Measurements from ENCODE around the gene SNTA1.

Gene SNTA1

DNA sequence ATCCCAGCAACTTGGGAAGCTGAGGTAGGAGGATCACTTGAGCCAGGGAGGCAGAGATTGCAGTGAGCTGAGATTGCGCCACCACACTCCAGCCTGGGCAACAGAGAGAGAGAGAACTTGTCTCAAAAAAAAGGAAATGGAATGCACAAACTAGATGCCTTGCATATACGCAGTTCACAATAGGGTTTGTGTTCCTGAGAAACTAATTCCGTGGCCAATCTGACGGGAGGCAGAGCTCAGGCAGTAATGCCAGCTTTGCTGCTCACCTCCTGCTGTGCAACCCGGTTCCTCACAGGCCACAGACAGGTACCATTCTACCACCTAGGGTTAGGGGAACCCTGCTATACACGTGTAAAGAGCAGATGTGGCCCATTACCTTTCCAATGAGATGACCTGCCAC lies 43.6 kb downstream of the SNTA1 start:
- H3K4me3 ChIP-seq (ENCODE audit: low read depth, low read length, poor library complexity, severe bottlenecking), result peak overlapping the region; percentile 88

DNA sequence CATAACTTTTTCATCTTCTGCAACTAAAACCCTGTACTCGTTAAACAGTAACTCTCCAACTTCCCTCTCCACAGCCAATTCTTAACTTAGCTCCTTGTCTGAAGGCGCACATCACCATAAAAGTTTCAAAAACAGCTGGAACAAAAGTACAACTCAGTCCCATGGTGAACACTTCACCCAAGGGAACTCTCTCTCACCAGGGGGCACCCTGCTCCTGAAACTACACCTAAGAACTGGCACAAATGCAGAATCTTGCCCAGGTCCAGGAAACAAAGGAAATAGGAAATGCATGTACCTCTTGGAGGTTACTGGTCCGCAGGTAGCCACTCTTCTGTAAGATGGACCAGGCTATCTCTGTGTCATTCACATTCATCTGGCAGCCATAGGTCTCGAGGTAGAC lies 48.8 kb downstream of the SNTA1 start:
- H3K4me1 ChIP-seq (ENCODE audit: insufficient read depth, low read length, severe bottlenecking), result peaks cover 6% of the 10 kb centered on the region
- TF ChIP-seq CTCF (IDR thresholded peaks at IDR 0.05; ENCODE audit: low read length), result peak; percentile 32; the same call in 1 of the 2 replicates
- TF ChIP-seq EZH2 (IDR thresholded peaks at IDR 0.05; ENCODE audit: borderline replicate concordance, low read length), result no peak
- no peaks in the 10 kb centered on the region for H3K27me3 ChIP-seq (ENCODE audit: insufficient read depth, low read length)
- H3K4me2 ChIP-seq (ENCODE audit: low read length), result no peak overlapping the region
- H3F3A ChIP-seq (ENCODE audit: insufficient read depth, low read length), result no peaks in the 10 kb centered on the region
- peaks cover 65% of the 10 kb centered on the region for H3K36me3 ChIP-seq (ENCODE audit: insufficient read depth, low read length)
- H3K79me2 ChIP-seq (ENCODE audit: insufficient read depth, low read length), result peaks cover 28% of the 10 kb centered on the region
- H3K4me3 ChIP-seq (ENCODE audit: low read depth, low read length, poor library complexity, severe bottlenecking), result no peak overlapping the region
- no peaks in the 10 kb centered on the region for H3K9me2 ChIP-seq (ENCODE audit: low read depth, low read length)
- no peaks in the 10 kb centered on the region for H3K9me3 ChIP-seq (ENCODE audit: low read length)
- H3K9ac ChIP-seq (ENCODE audit: low read length), result no peak overlapping the region
- no peaks in the 10 kb centered on the region for H4K20me1 ChIP-seq (ENCODE audit: insufficient read depth, low read length)
- no peak overlapping the region for H3K27ac ChIP-seq (ENCODE audit: low read depth, low read length, poor library complexity, severe bottlenecking)
- H2AFZ ChIP-seq (ENCODE audit: low read length), result no peak overlapping the region

More for the DNA sequence above, 43.6 kb downstream of the SNTA1 start:
- no peak for TF ChIP-seq CTCF (IDR thresholded peaks at IDR 0.05; ENCODE audit: low read length)
- no peak for TF ChIP-seq EZH2 (IDR thresholded peaks at IDR 0.05; ENCODE audit: borderline replicate concordance, low read length)
- H3K79me2 ChIP-seq (ENCODE audit: insufficient read depth, low read length), result peaks cover 43% of the 10 kb centered on the region
- H3K27ac ChIP-seq (ENCODE audit: low read depth, low read length, poor library complexity, severe bottlenecking), result no peak overlapping the region
- H3K4me2 ChIP-seq (ENCODE audit: low read length), result peak overlapping the region; percentile 73
- H3K9me2 ChIP-seq (ENCODE audit: low read depth, low read length), result no peaks in the 10 kb centered on the region
- no peaks in the 10 kb centered on the region for H3K9me3 ChIP-seq (ENCODE audit: low read length)
- H4K20me1 ChIP-seq (ENCODE audit: insufficient read depth, low read length), result no peaks in the 10 kb centered on the region
- H2AFZ ChIP-seq (ENCODE audit: low read length), result no peak overlapping the region
- peaks cover 22% of the 10 kb centered on the region for H3K36me3 ChIP-seq (ENCODE audit: insufficient read depth, low read length)
- peaks cover 27% of the 10 kb centered on the region for H3K4me1 ChIP-seq (ENCODE audit: insufficient read depth, low read length, severe bottlenecking)
- H3F3A ChIP-seq (ENCODE audit: insufficient read depth, low read length), result no peaks in the 10 kb centered on the region
- no peaks in the 10 kb centered on the region for H3K27me3 ChIP-seq (ENCODE audit: insufficient read depth, low read length)
- H3K9ac ChIP-seq (ENCODE audit: low read length), result peak overlapping the region; percentile 84; the same call in 1 of the 2 replicates

- Histone ChIP-seq H3F3A (ENCODE audit: insufficient read depth, low read length) (no peaks in the 10 kb centered on the region), H3K36me3 (ENCODE audit: insufficient read depth, low read length) (peaks cover 67% of the 10 kb centered on the region)
- no peak for TF ChIP-seq EZH2 (IDR thresholded peaks at IDR 0.05; ENCODE audit: borderline replicate concordance, low read length)
- no peak for TF ChIP-seq CTCF (IDR thresholded peaks at IDR 0.05; ENCODE audit: low read length)
Observed at GRCh38 chr20:33393609-33394008, 50.0 kb downstream of the SNTA1 start.

More at GRCh38 chr20:33393609-33394008, 50.0 kb downstream of the SNTA1 start:
- Histone ChIP-seq H3K27me3 (ENCODE audit: insufficient read depth, low read length) (no peaks in the 10 kb centered on the region), H3K4me2 (ENCODE audit: low read length) (no peak overlapping the region), H2AFZ (ENCODE audit: low read length) (no peak overlapping the region), H3K79me2 (ENCODE audit: insufficient read depth, low read length) (peaks cover 17% of the 10 kb centered on the region), H3K9ac (ENCODE audit: low read length) (no peak overlapping the region), H3K27ac (ENCODE audit: low read depth, low read length, poor library complexity, severe bottlenecking) (no peak overlapping the region), H3K4me1 (ENCODE audit: insufficient read depth, low read length, severe bottlenecking) (no peaks in the 10 kb centered on the region), H4K20me1 (ENCODE audit: insufficient read depth, low read length) (no peaks in the 10 kb centered on the region), H3K9me2 (ENCODE audit: low read depth, low read length) (no peaks in the 10 kb centered on the region), H3K9me3 (ENCODE audit: low read length) (no peaks in the 10 kb centered on the region), H3K4me3 (ENCODE audit: low read depth, low read length, poor library complexity, severe bottlenecking) (no peak overlapping the region)
